OCI-LY1 (cell line): ENCODE measurements around the gene PRCD.
"Not testable (repeated sequence)": the region's sequence is repeated elsewhere in the genome, so short reads cannot be mapped to it uniquely, and the experiment has no call there.

Experiments used
- H2AFZ ChIP-seq: fragments of 200-600 bp; sonication (generic), shearing (Covaris generic); 2 replicates; pipeline ENCODE4 v1.6.0; 2014; ENCODE audit warnings: antibody characterized with exemption, mild to moderate bottlenecking, low read length
- H3F3A ChIP-seq: fragments of 200-600 bp; sonication (generic), shearing (Covaris generic); 2 replicates; pipeline ENCODE4 v1.6.0; 2014; ENCODE audit warnings: mild to moderate bottlenecking, antibody characterized with exemption, low read length, moderate library complexity; ENCODE audit not compliant: insufficient read depth
- H3K27ac ChIP-seq: fragments of 200-600 bp; sonication (generic); 2 replicates; pipeline ENCODE4 v1.5.1; 2014; ENCODE audit warnings: low read length, mixed run types, mild to moderate bottlenecking, low read depth; ENCODE audit not compliant: poor library complexity, severe bottlenecking
- H3K27me3 ChIP-seq: fragments of 200-600 bp; sonication (generic); 2 replicates; pipeline ENCODE4 v1.6.0; 2014; ENCODE audit warnings: antibody characterized with exemption, mild to moderate bottlenecking, low read length, moderate library complexity; ENCODE audit not compliant: insufficient read depth
- H3K36me3 ChIP-seq: fragments of 200-600 bp; sonication (generic); 2 replicates; pipeline ENCODE4 v1.6.1; 2014; ENCODE audit warnings: mild to moderate bottlenecking, antibody characterized with exemption, low read length, moderate library complexity, mixed read lengths; ENCODE audit not compliant: insufficient read depth
- H3K4me1 ChIP-seq: fragments of 200-600 bp; sonication (generic); 2 replicates; pipeline ENCODE4 v1.5.1; 2014; ENCODE audit warnings: mild to moderate bottlenecking, low read length, moderate library complexity; ENCODE audit not compliant: insufficient read depth, severe bottlenecking
- H3K4me2 ChIP-seq: fragments of 200-600 bp; sonication (generic), shearing (Covaris generic); 2 replicates; pipeline ENCODE4 v1.6.1; 2014; ENCODE audit warnings: low read length
- H3K4me3 ChIP-seq: fragments of 200-600 bp; sonication (generic); 2 replicates; pipeline ENCODE4 v1.5.1; 2014; ENCODE audit warnings: low read length, low read depth, mild to moderate bottlenecking, mixed read lengths; ENCODE audit not compliant: poor library complexity, severe bottlenecking
- H3K79me2 ChIP-seq: fragments of 200-600 bp; shearing (Covaris generic); 2 replicates; pipeline ENCODE4 v1.6.1; 2016; ENCODE audit warnings: mixed run types, low read length, mixed read lengths; ENCODE audit not compliant: insufficient read depth
- H3K9ac ChIP-seq: fragments of 200-600 bp; sonication (generic), shearing (Covaris generic); 2 replicates; pipeline ENCODE4 v1.6.1; 2014; ENCODE audit warnings: mild to moderate bottlenecking, low read length, mixed read lengths
- H3K9me2 ChIP-seq: fragments of 200-600 bp; sonication (generic), shearing (Covaris generic); 2 replicates; pipeline ENCODE4 v1.6.1; 2014; ENCODE audit warnings: low read depth, mild to moderate bottlenecking, low read length, mixed read lengths
- H3K9me3 ChIP-seq: fragments of 200-600 bp; shearing (Covaris generic); 2 replicates; pipeline ENCODE4 v1.6.1; 2014; ENCODE audit warnings: low read length, mixed read lengths
- H4K20me1 ChIP-seq: fragments of 200-600 bp; sonication (generic), shearing (Covaris generic); 2 replicates; pipeline ENCODE4 v1.6.0; 2016; ENCODE audit warnings: mild to moderate bottlenecking, low read length; ENCODE audit not compliant: insufficient read depth
- EZH2 ChIP-seq: fragments of 200-600 bp; sonication (generic), shearing (Covaris generic); IDR thresholded peaks from 2 replicates; pipeline ENCODE4 v1.8.0; 2017; ENCODE audit warnings: borderline replicate concordance, mixed run types, mild to moderate bottlenecking, antibody characterized with exemption, low read length, moderate library complexity, mixed read lengths
- TF ChIP-seq, protein P1 (sequence below): fragments of 200-600 bp; sonication (generic), shearing (Covaris generic); IDR thresholded peaks from 2 replicates; pipeline ENCODE4 v1.5.1; 2017; ENCODE audit warnings: mild to moderate bottlenecking, antibody characterized with exemption, low read length, moderate library complexity, mixed read lengths

PRCD gene

DNA sequence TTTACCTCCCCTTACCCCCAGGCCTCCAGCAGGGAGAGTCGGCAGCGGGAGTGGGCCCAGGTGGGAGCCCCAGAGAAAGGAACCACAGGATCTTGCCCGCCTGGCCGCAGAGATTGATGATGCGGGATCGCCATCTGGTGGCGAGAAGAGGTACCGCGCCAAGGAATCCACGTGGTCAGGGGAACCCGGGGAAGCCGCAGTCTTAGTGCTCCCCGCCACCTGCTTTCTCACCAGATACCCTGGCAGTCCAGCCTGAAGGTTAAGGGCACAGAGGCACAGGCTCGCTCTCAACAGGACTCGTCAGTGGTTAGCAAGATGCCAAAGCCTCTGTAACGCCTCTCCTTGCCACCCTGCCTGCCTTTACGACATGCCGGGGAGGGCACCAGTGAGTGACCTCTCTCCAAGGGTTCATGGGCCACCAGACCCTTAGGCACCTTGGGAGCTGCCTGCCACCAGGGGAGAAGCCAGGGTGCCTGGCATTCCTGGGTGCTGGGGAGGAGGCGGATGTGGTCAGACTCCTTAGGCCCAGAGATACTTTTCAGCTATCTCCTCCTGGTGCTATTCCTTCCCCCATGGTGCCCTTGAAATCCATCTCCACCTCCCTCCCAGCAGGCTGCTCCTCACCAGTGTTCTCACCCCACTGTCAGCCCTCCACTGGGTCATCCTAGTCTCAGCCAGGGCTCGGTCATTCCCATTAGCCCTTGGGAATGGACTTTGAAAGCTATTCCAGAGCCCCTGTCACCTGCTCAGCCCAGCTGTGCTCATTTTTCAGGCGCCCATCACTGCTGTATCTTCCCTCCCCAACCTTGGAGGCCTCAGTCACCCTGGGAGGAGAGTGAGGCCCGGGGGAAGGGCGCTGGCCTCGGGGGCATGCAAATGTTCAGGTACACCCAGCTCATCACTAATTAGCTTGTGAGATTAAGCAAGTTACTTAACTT is 33.2 kb upstream of the PRCD start:
- no peak overlapping the region for H3K9ac ChIP-seq
- H3K36me3 ChIP-seq: no peaks in the 10 kb centered on the region
- no peak overlapping the region for H2AFZ ChIP-seq
- no peaks in the 10 kb centered on the region for H3K79me2 ChIP-seq
- TF ChIP-seq, protein P1, sequence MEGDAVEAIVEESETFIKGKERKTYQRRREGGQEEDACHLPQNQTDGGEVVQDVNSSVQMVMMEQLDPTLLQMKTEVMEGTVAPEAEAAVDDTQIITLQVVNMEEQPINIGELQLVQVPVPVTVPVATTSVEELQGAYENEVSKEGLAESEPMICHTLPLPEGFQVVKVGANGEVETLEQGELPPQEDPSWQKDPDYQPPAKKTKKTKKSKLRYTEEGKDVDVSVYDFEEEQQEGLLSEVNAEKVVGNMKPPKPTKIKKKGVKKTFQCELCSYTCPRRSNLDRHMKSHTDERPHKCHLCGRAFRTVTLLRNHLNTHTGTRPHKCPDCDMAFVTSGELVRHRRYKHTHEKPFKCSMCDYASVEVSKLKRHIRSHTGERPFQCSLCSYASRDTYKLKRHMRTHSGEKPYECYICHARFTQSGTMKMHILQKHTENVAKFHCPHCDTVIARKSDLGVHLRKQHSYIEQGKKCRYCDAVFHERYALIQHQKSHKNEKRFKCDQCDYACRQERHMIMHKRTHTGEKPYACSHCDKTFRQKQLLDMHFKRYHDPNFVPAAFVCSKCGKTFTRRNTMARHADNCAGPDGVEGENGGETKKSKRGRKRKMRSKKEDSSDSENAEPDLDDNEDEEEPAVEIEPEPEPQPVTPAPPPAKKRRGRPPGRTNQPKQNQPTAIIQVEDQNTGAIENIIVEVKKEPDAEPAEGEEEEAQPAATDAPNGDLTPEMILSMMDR: peak; percentile 94
- no peak for TF ChIP-seq EZH2
- H3K4me1 ChIP-seq: peaks cover 20% of the 10 kb centered on the region
- no peaks in the 10 kb centered on the region for H4K20me1 ChIP-seq
- no peak overlapping the region for H3K27ac ChIP-seq
- no peaks in the 10 kb centered on the region for H3K27me3 ChIP-seq
- H3K9me3 ChIP-seq: no peaks in the 10 kb centered on the region
- H3K9me2 ChIP-seq: no peaks in the 10 kb centered on the region
- H3K4me2 ChIP-seq: peak overlapping the region; percentile 43; the same call in 1 of the 2 replicates
- H3K4me3 ChIP-seq: no peak overlapping the region
- H3F3A ChIP-seq: no peaks in the 10 kb centered on the region

DNA sequence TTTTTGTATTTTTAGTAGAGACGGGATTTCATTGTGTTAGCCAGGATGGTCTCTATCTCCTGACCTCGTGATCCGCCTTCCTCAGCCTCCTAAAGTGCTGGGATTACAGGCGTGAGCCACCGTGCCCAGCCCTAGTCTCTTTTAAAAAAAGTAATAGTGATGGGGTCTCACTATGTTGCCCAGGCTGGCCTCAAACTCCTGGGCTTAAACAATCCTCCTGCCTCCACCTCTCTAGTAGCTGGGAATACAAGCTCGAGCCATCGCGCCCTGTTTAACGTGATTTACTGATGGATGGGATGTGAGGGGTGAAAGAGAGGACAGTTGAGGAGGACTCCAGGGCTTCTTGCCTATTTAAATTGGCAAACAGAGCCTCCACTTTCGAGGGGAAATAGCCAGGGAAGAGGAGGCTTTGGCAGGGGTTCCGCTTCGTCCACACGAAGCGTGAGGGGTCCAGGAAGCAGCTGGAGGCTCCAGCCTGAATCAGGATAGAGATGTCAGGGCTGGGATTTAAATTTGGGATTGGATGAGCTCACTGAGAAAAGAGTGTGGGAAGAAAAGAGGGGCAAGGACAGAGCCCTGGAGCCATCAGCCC is 31.3 kb upstream of the PRCD start:
- H3K36me3 ChIP-seq, H2AFZ ChIP-seq, H3K4me1 ChIP-seq, H3K9me3 ChIP-seq, H3K4me2 ChIP-seq, H3K79me2 ChIP-seq, H4K20me1 ChIP-seq, H3F3A ChIP-seq, H3K9ac ChIP-seq, H3K27me3 ChIP-seq, H3K4me3 ChIP-seq, H3K9me2 ChIP-seq, H3K27ac ChIP-seq: not testable (repeated sequence)

DNA sequence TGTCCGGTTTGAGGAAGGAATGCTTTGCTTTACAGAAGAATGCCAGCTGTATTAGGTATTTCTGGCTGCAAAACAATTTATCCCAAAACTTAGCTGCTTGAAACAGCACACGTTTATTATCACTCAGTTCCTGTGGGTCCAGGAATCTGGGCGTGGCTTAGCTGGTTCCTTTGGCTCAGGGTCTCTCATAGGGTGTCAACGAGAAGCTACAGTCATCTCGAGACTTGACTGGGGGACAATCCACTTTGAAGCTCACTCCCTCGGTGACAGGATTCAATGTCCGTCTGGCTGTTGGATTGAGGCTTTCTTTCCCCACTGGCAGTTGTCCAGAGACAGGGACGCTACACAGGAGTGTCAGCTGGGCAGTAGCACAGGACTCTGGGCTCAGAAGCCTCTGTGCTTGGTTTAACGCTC is 29.0 kb upstream of the PRCD start:
- Histone ChIP-seq H3K4me2 (no peak overlapping the region), H2AFZ (no peak overlapping the region), H4K20me1 (no peaks in the 10 kb centered on the region)

More for the DNA sequence above, 29.0 kb upstream of the PRCD start:
- H3K9ac ChIP-seq: no peak overlapping the region
- H3F3A ChIP-seq: no peaks in the 10 kb centered on the region
- peaks cover 9% of the 10 kb centered on the region for H3K4me1 ChIP-seq
- TF ChIP-seq EZH2: no peak
- TF ChIP-seq, protein P1: no peak
- no peaks in the 10 kb centered on the region for H3K79me2 ChIP-seq
- H3K9me3 ChIP-seq: no peaks in the 10 kb centered on the region
- no peak overlapping the region for H3K4me3 ChIP-seq
- H3K36me3 ChIP-seq: no peaks in the 10 kb centered on the region
- H3K27me3 ChIP-seq: no peaks in the 10 kb centered on the region
- no peak overlapping the region for H3K27ac ChIP-seq
- no peaks in the 10 kb centered on the region for H3K9me2 ChIP-seq
